Pancreas (tissue), 10 donors: ENCODE results near the gene CACNA1F. TPM values are rescaled to one million over a fixed set of nuclear protein-coding genes. Genes with fewer than 3 reads are reported as not detected.

ENCODE experiments used
- ATAC-seq, 4 donors: fragments of 200-7000 bp; cut with Tn5 transposase; one replicate each; pipeline versions ENCODE4 v1.8.0 to v1.9.1; 2020; ENCODE audit warnings: mild to moderate bottlenecking in 4 of 4, moderate library complexity in 4 of 4
- DNase-seq, 6 donors: peaks; one replicate each; pipeline ENCODE4 v3.0.0-alpha.2; 2020
- FAIRE-seq: peaks from 2 replicates; lab custom pipeline; 2012; peaks lifted over from hg19 to GRCh38; lab: Jason Lieb, UNC
- H3K27ac ChIP-seq, 4 donors: fragments of 200-600 bp; sonication (generic); 1 replicate in 3 of 4; 2 replicates in 1 of 4; pipeline versions ENCODE4 v1.5.0 to v1.8.0; 2020
- H3K27me3 ChIP-seq, 4 donors: fragments of 200-600 bp; one replicate each; pipeline ENCODE4 v1.8.0; 2021
- H3K36me3 ChIP-seq, 3 donors: fragments of 200-600 bp; sonication (generic) in 1 of 3; one replicate each; pipeline versions ENCODE4 v1.5.0 to v1.8.0; 2020 to 2021
- H3K4me1 ChIP-seq, 3 donors: fragments of 200-600 bp; one replicate each; pipeline ENCODE4 v1.8.0; 2021
- H3K4me3 ChIP-seq, 4 donors: fragments of 200-600 bp; sonication (generic) in 2 of 4; one replicate each; pipeline versions ENCODE4 v1.5.0 to v1.8.0; 2020 to 2021
- H3K9me3 ChIP-seq, 4 donors: fragments of 200-600 bp; one replicate each; pipeline ENCODE4 v1.8.0; 2021
- WGBS, 2 donors: extraction: QIAGEN DNeasy Blood & Tissue Kit; methylation state at CpG; one replicate each; pipeline ENCODE4 v1.1.7; 2013; 5-methylcytosine and 5-hydroxymethylcytosine counted together
- intact Hi-C, 3 donors: fragments of 100-400 bp; cut with DNase I; formaldehyde crosslinking; loops; one replicate each; pipeline versions ENCODE4 v1.11.1 to v1.14.2; 2022
- polyA plus RNA-seq, 2 donors: library from polyadenylated mRNA; stranded (reverse); fragments of 200-250 nt; gene quantifications; one replicate each; pipeline ENCODE4 v1.2.3, GENCODE V29; 2013
- total RNA-seq, 6 donors: library from RNA; stranded (reverse); fragmentation: NEBNext Ultra II Directional in 4 of 6; extraction: Animal tissue kit (Norgen Biotek cat#: 25700) in 4 of 6; gene quantifications; one replicate each; pipeline versions ENCODE4 v1.2.1 to v1.2.4, GENCODE V29; 2021 to 2023
- TF ChIP-seq, protein P1 (sequence below), 4 donors: fragments of 200-600 bp; sonication (generic) in 3 of 4; IDR thresholded peaks; one replicate each; pipeline versions ENCODE4 v1.5.0 to v1.8.0; 2021; ENCODE audit warnings: antibody characterized with exemption in 4 of 4
- donor health status: healthy with polysubstance abuse.
- donor health status: DM: no; HTN: no; CAD: no; lungs with moderate emphysema.
- donor health status: DM: no; HTN: no; CAD: no.
- donor health status: control.
- donor health status: control.
- donor health status: Bipolar disorder and iron deficiency.
- donor health status: DM: yes; HTN: yes; CAD: no.
- donor health status: DM: no; HTN: no; CAD: no.
- donor health status: DM: no; HTN: no; CAD: no.
- donor health status: DM: yes; HTN: yes; CAD: no.

Gene CACNA1F
- total and polyA plus RNA-seq, 8 donors = 0.03 to 0.87 (median 0.19) TPM

DNA sequence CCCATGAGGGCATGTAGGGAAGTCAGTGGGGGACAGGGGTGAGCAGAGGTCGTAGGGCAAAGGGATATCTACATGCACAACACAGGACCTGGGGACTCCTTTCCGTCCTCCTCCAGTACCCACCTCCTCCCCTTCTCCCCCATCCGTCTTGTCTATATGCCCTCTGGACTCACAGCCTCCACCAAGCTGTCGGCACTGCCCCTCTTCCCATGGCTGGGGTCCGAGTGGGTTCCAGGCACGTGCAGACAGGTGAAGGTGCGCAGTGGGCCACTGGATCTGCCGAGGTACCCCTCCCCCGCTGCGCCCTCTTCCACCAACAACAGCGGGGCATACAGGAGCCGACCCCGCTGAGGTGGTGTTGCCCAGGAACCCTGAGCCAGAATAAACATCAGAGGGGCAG, 27.7 kb downstream of the CACNA1F start:
- TF ChIP-seq, protein P1, sequence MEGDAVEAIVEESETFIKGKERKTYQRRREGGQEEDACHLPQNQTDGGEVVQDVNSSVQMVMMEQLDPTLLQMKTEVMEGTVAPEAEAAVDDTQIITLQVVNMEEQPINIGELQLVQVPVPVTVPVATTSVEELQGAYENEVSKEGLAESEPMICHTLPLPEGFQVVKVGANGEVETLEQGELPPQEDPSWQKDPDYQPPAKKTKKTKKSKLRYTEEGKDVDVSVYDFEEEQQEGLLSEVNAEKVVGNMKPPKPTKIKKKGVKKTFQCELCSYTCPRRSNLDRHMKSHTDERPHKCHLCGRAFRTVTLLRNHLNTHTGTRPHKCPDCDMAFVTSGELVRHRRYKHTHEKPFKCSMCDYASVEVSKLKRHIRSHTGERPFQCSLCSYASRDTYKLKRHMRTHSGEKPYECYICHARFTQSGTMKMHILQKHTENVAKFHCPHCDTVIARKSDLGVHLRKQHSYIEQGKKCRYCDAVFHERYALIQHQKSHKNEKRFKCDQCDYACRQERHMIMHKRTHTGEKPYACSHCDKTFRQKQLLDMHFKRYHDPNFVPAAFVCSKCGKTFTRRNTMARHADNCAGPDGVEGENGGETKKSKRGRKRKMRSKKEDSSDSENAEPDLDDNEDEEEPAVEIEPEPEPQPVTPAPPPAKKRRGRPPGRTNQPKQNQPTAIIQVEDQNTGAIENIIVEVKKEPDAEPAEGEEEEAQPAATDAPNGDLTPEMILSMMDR (IDR thresholded peaks at IDR 0.05) = no peak
- WGBS, 2 donors = 75 to 82% methylated on average over 13 of the region's 13 CpGs
- Histone ChIP-seq H3K36me3 (no peaks in the 10 kb centered on the region), H3K27me3 (no peaks in the 10 kb centered on the region), H3K4me3 (no peak overlapping the region), H3K4me1 (peaks cover 0 to 5% (median 4%) of the 10 kb centered on the region in 3 donors), H3K9me3 (no peaks in the 10 kb centered on the region), H3K27ac (no peak overlapping the region)
- FAIRE-seq (no peak), ATAC-seq (no peak), DNase-seq (no peak)
- intact Hi-C loops = no loop called here

DNA sequence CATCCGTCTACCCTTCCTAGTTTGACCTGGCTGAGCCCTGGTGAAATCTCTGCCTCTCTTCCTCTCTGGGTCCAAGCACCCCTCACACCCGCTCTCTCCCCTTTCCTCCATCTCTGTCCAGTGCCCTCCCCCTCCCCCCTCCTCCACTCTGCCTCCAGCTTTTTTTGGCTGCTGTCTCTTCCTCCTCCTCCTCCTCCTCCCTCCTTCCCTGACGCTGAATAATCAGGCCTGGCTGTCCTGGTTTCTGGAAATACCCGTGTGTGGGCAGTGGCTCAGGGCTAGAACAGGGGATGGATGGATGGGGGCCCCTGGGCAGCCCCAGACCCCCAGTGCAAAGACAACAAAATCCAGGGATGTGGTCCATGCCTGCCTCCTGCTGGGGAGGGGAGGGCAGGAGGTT, 28.4 kb downstream of the CACNA1F start:
- WGBS, 2 donors = 59 to 73% methylated on average over 4 of the region's 4 CpGs

DNA sequence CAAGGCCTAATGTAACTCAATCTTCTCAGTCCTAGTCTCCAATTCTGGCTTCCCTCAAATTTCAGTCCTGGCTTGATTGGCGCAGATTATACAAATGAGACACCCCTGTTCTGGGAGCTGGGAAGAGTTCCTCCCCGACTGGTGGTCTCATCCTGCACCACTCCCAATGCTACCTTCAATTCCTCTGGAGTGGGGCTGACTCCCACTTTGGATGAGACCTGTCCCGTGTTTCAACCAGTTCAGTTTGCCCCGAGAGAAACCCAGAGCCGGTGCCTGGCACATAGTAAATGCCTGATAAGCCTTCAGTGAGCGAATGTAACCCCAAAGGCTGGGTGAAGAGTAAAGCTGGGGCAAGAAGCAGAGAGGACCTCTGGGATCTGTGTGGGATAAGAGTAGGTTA, 29.1 kb downstream of the CACNA1F start:
- 63 to 77% methylated on average over 6 of the region's 6 CpGs for WGBS, 2 donors
- intact Hi-C loops = no loop called here
- H3K9me3 ChIP-seq = no peaks in the 10 kb centered on the region
- no peak for FAIRE-seq
- H3K27ac ChIP-seq = no peak overlapping the region
- H3K4me1 ChIP-seq = peaks cover 0 to 5% (median 4%) of the 10 kb centered on the region in 3 donors
- TF ChIP-seq, protein P1 (IDR thresholded peaks at IDR 0.05) = no peak
- H3K4me3 ChIP-seq = no peak overlapping the region
- no peak for DNase-seq
- H3K27me3 ChIP-seq = no peaks in the 10 kb centered on the region
- no peak for ATAC-seq
- H3K36me3 ChIP-seq = no peaks in the 10 kb centered on the region

More for the DNA sequence above, 28.4 kb downstream of the CACNA1F start:
- ATAC-seq = no peak
- DNase-seq = no peak
- Histone ChIP-seq H3K9me3 (no peaks in the 10 kb centered on the region), H3K27me3 (no peaks in the 10 kb centered on the region), H3K4me1 (peaks cover 0 to 5% (median 4%) of the 10 kb centered on the region in 3 donors), H3K4me3 (no peak overlapping the region), H3K36me3 (no peaks in the 10 kb centered on the region), H3K27ac (no peak overlapping the region)
- FAIRE-seq = no peak
- TF ChIP-seq, protein P1 (IDR thresholded peaks at IDR 0.05) = no peak
- intact Hi-C loops = no loop called here

DNA sequence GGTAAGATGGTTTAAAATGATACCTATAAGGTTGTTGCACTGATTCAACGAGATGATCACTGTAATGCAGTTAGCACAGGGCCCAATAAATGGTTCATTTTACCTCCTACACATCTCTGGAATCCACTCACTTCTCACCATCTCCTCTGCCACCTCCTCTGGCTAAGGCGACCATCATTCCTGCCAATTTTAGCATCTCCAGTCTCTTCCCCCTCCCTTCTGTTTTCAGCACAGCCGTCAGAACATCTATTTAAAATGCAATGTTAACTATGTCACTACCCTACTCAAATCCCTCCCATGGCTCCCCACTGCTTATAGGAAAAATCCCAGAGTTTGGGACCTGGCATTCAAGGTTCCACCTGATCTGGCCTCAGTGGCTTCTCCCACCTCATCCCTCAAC, 29.6 kb downstream of the CACNA1F start:
- TF ChIP-seq, protein P1 (IDR thresholded peaks at IDR 0.05) = no peak
- Histone ChIP-seq H3K27me3 (no peaks in the 10 kb centered on the region), H3K27ac (no peak overlapping the region), H3K9me3 (no peaks in the 10 kb centered on the region), H3K36me3 (no peaks in the 10 kb centered on the region), H3K4me1 (peaks cover 0 to 5% (median 4%) of the 10 kb centered on the region in 3 donors), H3K4me3 (no peak overlapping the region)
- no peak for FAIRE-seq
- no peak for DNase-seq
- ATAC-seq = no peak
- WGBS, 2 donors = 64 to 71% methylated on average over 3 of the region's 3 CpGs
- intact Hi-C loops = no loop called here

DNA sequence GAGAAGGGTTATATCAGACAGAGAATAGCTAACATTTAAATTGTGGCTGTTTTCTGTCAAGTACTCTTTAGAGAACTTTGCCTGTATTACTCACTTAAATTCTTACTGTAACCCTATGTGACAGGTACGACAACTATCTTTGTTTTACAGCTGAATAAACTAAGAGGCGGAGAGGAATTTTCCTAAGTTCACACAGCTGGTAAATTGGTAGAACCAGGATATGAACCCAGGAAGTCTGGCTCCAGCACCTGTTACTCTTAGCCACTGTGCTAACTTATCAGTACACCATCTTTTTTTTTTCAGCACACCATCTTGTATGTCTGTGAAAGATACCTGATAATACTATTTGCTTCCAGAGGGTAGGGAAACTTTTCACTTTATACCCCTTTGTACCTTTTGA, 31.1 kb downstream of the CACNA1F start:
- no peaks in the 10 kb centered on the region for H3K27me3 ChIP-seq
- no peak for DNase-seq

More for the DNA sequence above, 31.1 kb downstream of the CACNA1F start:
- intact Hi-C loops = no loop called here
- Histone ChIP-seq H3K27ac (peak overlapping the region in 2 of 4 donors; percentile 12 to 55), H3K4me3 (no peak overlapping the region), H3K4me1 (peaks cover 0 to 5% (median 4%) of the 10 kb centered on the region in 3 donors), H3K9me3 (no peaks in the 10 kb centered on the region), H3K36me3 (no peaks in the 10 kb centered on the region)
- peak; percentile 33 to 58 (median 46) for ATAC-seq
- FAIRE-seq = peak; percentile 57
- TF ChIP-seq, protein P1 (IDR thresholded peaks at IDR 0.05) = no peak
- WGBS, 2 donors = 37 to 39% methylated on average over 2 of the region's 2 CpGs
